Right lung (tissue), 5 donors: ENCODE results near the gene MCF2L2. TPM values are rescaled to one million over a fixed set of nuclear protein-coding genes. Genes with fewer than 3 reads are reported as not detected.
"Not testable (repeated sequence)": the region's sequence is repeated elsewhere in the genome, so short reads cannot be mapped to it uniquely, and the experiment has no call there.

Source experiments
- DNase-seq, 2 donors: peaks; one replicate each; pipeline ENCODE4 v3.0.0-alpha.2; 2013
- polyA plus RNA-seq, 5 donors: library from polyadenylated mRNA; unstranded; fragments of 120-200 nt; gene quantifications; one replicate each; pipeline versions ENCODE4 v1.2.1 to v1.2.3, GENCODE V29; 2013; ENCODE audit warnings: inconsistent platforms in 1 of 5, low replicate concordance in 1 of 5; ENCODE audit not compliant: insufficient read length in 5 of 5, insufficient read depth in 1 of 5

Gene MCF2L2
- polyA plus RNA-seq, 5 donors = 1.3 to 3.2 (median 2.6) TPM

DNA sequence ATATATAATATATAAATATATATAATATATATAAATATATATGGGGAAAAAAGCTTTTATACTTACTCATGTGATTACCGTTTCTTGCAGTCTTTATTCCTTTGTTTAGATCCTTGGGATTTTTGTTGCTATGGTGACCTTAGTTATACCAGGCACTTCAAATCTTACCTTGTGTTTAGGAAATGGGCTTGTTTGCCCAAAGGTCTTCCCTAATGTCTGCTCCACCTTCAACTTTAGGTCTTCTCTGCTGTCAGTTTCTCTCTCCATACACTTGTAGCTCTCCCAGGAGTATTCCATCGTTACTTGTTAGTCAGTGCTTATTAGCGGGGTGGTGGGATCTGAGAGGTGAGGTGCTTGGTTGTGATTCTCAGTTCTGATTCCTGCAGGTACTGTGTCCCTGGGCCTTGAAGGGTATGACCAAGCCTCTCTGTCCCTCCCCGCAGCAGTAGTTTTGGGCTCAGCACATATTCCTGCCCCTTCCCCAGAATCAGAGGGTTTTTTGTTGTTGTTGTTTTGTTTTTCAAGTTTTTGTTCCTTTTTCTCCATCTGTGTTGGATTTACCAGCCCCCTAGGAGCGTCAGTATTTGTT lies 256.3 kb downstream of the MCF2L2 start:
- DNase-seq = no peak

DNA sequence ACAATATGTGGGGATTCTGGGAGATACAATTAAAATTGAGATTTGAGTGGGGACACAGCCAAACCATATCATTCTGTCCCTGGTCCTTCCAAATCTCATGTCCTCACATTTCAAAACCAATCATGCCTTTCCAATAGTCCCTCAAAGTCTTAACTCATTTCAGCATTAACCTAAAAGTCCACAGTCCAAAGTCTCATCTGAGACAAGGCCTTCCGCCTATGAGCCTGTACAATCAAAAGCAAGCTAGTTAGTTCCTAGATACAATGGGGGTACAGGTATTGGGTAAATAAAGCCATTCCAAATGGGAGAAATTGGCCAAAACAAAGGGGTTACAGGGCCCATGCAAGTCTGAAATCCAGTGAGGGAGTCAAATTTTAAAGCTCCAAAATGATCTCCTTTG lies 260.4 kb downstream of the MCF2L2 start:
- not testable (repeated sequence) for DNase-seq

DNA sequence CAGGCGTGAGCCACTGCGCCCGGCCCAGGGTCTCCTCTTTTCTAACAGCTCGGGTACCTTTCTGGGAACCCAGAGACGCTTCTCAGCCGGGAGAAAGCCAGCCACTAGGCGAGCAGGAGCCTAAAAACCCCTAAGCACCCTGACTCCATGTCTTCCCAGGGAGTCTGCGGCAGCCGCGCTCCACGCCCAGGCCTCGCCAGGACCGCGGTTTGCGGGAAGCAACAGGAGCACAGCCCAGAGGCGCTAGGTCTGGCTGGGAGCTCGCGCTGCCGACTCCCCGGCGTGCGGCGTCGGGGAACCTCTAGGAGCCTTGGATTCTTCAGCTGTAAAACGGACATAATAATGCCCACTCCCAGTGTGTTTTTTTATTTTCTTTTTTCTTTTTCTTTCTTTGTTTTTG lies 264.9 kb downstream of the MCF2L2 start:
- no peak for DNase-seq

DNA sequence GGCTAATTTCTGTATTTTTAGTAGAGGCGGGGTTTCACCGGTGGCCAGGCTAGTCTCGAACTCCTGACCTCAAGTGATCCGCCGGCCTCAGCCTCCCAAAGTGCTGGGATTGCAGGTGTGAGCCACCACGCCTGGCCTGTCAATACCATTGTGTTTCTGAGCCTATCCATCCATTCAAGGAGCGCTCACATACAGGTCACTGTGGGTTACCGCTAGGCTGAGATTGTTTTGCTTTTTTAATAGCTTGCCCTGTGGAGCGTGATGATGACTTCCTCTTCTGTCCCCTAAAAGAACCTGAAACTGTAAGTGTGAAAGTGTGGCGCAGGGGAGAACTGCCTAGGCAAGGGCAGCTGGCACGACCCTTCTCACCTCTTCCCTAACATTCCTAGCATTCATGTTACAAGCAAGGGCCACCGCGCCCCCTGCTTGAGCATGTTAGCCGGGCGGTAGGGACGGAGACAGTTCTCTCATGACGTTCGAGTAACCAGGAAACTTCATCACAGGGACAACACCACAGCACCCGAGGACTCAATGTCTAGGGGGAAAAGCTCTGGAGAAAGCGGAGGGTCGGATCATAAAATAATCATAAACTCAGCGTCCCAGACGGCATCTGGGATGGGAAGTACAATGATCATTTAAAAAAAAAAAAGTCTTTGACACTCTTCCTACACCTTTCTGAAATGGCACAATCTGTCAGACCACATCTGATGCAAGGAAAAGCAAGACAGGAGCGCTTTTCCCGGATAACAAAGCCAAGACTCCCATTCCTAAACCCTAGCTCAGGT lies 266.7 kb downstream of the MCF2L2 start:
- DNase-seq = peak in 1 of 2 donors; percentile 13

DNA sequence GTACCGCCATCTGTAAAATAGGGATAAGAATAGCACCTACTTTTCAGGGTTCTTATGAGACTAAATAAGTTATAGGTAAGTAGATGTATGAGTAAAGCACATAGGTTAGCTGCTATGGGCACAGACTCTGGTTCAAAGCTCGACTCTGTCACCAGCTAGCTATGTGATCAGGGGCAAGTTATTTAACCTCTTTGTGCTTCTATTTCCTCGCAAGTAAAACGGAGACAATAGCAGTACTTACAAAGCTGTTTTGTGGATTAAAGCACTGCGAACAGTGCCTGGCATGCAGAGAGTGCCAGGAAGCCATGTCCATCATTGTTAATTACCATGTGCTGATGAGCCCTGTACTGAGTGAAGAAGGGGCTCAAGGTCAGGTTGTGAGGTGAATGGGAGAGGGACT lies 267.8 kb downstream of the MCF2L2 start:
- no peak for DNase-seq

DNA sequence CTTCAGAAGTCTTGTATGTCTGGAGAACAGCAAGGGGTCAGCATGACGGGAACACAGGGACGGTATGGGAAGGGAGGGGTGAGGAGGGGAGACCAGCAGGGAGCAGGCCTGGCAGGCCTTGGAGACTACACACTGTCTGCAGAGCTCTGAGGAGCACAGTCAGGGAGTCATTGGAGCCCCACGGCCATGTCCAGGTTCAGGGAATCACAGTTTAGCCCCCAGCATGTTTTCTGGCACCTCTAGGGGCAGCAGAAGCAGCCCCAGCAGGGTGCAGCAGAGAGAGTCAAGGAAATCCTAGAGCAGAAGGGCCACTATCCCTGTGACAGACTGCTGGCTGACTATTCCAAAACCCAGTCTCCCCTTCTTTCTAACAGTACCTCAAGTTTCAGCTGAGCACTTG lies 269.1 kb downstream of the MCF2L2 start:
- no peak for DNase-seq

DNA sequence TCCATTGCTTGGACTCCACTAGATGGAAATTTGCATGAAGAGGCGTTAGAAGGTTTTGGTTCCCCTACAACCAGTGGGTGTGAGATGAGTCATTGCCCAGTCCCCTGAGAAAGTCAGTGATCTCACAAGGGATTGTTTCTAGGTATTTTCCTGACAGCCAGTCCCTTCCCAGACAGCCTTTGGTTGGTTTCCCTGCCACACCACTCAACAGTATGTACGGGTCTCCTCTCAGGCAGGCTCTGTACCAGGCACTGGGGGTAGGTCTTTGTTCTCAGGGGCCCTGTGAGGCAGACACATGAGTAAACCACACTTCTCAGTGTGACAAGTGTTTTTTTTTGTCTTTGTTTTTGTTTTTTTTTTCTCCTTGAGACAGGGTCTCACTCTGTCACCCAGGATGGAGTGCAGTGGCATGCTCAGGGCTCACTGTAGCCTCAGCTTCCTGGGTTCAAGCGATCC lies 269.8 kb downstream of the MCF2L2 start:
- DNase-seq = no peak

DNA sequence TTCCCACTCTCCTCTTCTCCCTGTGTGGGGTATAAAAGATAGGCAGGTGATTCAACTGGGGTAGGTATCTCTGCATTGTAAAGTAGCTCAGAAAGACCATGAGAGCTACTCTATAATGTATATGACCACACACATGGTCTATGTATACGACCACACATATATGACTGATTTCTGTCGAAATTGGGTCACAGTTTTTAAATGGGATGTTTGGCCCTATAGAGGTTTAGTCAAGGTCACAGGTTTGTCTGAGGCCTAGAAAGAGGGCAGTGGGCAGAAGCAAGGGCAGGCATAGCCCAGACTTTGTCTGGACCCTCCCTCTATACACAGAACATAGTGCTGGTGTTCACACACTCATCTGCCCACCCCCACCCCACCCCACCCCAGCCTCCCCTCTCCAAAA lies 270.3 kb downstream of the MCF2L2 start:
- DNase-seq = no peak

DNA sequence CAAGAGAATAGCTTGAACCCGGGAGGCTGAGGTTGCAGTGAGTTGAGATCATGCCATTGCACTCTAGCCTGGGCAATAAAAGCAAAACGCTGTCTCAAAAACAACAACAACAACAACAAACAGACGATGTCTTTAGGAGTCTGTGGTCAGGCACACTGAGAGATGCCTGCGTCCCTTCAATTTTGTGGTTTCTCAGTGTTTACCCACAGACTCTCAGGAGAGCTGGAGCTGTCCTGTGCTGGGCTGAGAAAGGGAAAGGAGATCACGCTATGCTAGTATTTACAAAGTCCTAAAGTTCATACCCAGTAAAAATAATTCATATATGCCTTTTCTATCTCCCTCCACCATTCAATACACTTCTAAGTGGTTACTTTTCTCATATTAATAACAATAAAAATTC lies 272.2 kb downstream of the MCF2L2 start:
- no peak for DNase-seq

DNA sequence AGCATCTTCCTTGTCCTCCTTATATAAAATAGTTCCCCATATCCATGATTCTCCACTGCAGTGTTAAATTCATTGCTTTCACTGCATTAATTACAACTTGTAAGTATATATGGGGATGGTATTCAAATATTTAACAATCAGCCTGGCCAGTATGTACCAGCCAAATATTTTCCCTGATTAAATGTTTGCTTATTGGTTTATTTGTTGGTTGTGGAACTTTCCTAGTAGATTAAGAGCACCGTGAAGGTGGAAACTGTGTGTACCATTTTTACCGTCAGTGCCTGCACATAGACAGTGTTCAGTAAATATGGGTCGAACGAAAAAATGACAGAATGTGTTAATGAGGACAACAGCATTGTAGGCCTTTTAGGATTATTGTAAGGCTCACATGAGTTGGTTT lies 272.9 kb downstream of the MCF2L2 start:
- DNase-seq = no peak

DNA sequence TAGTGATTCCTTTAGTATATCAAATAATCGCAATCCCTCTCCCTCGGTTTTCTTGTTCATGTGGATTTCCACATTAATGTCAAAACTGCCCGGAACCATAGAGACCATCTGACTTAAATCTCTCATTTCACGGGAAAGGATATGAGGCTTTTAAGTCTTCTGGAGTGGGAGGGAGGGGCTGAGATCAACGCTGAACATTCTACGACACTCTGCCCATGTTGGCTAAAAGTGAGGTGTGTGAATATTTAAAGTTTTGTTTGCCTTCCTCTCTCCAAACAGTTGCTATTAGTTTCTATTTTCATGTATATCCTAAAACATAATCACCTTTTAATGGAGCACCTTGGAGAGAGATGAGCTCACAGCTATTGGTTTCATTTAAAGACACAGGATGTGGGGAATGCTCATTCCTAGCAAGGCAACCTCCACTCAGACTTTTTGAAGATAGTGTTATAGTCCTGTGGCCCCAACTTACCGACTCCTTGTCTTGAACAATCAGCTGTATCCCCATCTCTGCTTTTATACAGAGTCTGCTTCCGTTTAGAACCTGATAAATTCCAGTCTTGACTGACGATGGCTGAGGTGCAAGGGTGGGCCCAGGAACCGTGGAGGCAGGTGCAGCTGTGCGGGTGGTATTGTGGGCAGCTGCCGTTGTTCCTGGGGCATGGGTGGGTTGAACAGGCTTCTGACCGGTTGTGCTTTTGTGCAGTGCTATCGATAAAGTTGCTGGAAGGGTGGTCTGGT lies 275.0 kb downstream of the MCF2L2 start:
- no peak for DNase-seq

DNA sequence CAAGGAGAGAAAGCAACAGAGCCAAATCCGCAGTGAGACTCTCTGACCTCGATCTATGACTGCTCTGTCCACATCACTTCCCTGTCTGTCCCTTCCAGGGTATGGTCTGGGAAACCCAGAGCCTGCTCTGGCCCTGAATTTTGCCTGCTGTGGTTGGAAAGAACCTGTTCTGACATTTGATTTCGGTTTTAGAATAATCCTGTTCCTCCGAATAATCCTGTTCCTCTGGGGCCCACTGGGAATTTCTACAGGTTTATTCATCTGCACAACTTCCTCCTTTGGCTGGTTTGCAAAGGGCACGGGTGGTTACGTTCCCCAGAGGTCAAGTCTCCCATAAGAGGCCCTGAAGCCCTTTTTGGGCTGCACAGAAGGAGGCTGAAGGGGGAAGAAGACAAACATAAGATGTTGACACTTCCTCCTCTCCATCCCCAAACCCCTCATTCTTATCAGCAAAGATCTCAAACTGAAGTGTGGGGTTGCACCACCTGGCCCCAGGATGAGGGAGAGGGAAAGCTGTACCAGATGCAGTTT lies 276.5 kb downstream of the MCF2L2 start:
- peak; percentile 48 to 59 for DNase-seq

DNA sequence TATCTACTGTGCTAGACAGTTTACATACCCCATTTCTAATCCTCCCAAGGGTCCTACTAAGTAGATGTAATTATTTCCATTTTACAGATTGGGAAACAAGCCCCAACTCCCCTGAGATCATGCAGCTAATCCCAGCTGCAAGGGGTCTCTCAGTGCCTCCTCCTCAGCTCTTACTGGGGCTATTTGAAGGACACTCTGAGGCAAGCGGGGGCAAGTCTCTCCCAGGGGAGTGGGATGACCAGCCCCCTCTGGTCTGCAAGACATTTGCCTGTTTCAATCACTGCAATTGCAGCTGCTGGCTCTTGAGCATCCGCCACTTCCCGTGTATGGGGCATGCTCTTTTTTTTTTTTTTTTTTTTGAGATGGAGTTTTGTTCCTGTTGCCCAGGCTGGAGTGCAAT lies 277.3 kb downstream of the MCF2L2 start:
- DNase-seq = no peak

DNA sequence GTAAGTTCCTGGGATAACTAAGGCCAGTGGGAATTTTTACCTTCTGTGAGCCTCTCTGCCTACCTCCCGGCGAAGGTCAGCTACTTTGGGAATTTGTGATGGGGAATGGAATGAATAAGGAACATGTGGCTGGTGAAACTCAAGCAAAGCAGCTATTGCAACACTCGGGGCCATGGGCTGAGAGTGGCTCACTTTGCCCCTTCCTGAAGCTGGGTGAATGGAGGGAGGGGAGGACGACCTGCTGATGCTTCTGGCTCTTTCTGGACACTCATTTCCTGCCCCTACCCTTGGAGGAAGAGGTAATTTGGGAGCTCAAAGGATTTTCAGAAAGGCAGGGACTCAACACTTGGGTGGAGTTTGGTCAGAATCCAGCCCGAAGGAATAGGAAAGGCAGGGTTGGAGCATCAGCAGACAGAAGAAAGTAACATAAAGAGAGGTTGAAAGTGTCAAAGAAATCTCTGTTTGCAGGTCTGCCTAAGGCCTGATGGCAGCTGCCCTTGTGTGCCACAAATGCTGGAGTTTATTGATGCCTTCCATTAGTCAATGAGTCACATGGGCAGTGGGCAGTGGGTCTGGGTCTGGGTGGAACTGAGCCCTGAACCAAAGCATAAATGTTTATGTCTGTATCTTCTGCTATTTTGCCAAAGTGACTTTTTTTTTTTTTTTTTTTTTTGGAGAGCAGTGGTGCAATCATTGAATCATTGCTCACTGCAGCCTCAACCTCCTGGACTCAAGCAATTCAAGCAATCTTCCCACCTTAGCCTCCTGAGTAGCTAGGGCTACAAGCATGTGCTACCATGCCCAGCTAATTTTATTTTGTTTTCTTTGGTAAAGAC lies 278.3 kb downstream of the MCF2L2 start:
- no peak for DNase-seq

DNA sequence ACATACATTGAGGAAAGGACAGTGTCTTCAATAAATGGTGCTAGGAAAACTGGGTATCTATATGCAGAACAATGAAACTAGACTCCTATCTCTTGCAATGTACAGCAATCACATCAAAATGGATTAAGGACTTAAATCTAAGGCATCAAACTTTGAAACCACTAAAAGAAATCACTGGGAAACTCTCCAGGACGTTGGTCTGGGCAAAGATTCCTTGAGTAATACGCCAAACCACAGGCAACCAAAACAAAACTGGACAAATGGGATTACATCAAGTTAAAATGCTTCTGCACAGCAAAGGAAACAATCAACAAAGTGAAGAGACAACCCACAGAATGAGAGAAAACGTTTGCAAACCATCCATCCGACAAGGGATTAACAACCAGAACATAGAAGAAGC lies 280.4 kb downstream of the MCF2L2 start:
- no peak for DNase-seq

DNA sequence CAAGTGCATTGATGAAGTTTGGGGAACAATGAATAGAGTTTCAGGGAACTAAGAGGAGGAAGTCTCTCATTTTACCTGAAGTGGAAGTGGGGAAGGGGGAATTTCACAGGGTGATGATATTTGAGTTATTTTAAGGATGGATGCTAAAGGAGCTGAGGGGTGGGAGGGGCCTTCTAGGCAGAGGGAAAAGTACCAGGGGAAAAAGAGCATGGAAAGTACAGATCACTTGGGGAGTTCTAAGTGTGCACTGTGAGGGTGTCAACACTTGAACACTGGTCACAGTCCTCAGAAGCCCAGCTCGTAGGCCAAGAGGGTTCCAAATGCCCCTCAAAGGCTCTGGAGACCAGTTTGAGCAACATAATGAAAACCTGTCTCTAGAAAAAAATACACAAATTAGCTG lies 284.1 kb downstream of the MCF2L2 start:
- DNase-seq = no peak

DNA sequence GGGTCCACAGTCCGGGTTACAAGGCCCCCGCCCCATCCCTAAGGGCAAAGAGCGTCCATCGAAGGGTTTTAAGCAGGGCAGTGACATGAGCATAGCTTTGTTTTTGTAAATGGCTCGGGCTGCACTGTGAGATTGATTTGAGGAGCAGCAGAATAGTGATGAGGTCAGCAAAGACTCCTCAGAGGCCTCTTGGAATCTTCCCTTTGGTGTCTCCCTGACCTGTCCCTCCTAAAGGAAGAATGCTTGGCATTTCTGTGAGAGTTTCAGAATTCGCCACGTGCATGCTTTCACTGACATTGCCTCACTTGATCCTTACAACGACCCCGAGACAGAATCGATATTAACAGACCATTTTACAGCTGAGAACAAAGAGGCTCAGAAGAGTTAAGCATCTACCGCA lies 286.2 kb downstream of the MCF2L2 start:
- no peak for DNase-seq

DNA sequence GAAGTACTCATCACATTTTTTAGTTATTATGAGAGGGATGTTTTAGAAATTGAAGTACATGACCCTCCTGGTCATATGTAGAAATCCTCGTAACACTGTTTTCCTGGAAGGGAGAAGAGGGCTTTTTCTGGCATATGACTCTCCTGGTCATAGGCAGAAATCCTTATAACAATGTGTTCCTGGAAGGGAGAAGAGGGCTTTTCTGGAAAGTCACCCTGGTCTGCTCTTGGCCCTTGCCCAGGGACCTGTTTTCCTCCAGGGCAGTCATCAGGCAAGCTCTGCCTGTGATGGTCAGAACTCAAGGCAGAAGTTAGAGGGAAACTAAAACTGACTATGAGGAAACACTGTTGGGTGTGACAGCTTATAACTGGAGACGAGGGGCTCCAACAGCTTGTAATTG lies 293.6 kb downstream of the MCF2L2 start:
- no peak for DNase-seq

DNA sequence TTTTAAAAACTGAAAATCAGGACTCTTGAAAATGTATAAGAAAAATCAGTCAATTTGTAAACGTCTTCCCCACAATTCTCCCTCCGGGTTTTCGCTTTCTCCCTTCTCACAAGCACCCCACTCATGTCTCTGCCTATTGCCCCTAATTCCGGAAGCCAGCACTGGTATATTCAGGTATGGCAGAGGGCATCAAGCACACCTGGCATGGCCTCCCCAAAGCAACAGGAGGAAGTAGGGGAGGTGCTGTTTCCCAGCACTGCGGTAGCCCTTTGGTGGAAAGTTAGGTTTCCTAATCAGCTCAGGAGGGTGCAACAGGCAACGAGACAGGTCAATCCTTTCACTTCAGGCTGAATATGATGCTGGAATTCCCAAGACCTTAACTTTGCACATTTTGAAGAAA lies 296.0 kb downstream of the MCF2L2 start:
- DNase-seq = no peak

DNA sequence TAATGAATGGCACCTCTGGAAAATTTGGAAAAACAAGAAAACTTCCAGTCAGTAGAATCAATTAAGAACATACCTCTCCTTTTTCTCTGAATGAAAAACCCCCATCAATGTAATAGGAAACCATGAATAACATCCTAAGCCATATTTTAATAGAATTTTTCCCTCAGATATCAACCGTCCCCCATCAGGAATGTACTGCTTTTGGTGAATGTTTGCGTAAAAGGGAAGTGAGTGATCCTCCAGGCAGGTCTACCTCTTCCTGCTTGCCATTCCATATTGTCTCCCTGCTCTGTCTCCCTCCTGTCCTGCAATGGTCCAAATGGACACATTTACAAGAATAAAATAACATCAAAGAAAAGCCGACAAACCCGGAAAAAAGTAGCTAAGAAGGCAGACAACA lies 296.7 kb downstream of the MCF2L2 start:
- DNase-seq = no peak

DNA sequence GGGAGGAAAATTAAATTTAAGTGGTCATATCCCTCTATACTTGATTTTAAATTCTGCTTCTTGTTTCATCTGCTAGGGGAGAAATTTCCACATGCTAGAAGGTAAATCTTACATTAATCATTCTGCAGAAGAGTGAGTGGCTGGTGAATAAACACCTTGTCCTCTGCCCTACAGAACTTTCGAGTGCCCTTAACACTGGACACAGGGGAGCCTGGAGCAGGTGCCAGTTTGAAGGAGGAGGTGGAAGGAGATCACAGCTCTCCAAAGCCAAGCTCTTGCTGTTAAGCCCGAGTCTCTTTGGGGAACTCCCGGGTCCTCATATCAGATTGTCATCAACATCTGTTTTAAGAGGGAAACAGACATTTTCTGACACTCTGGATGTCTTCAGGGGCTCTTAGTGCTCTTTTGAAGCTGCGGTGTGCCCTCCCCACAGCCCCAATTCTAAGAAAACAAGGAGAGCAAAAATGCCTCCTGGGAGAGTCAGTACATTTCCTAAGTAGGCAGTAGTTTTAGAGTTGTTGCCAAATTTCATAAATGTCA lies 297.2 kb downstream of the MCF2L2 start:
- DNase-seq = no peak

DNA sequence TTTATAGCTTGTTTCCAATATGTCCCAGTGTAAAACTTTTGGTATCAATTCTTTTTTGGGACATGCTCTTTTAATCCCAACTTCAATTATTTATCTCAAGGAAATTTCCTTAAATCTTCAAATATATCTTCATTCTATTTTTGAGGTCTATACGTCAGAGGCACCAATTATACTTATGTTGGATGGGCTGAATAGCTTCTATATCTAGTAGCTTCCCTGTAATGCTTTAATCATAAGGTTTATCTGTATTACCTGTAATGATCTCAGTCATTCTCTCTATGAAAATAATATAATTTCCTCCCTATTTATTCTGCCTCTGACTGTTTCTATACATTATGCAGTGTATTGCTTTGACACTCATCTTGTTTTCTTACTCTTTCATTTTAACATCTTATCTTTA lies 299.2 kb downstream of the MCF2L2 start:
- DNase-seq = no peak
